ENCODE results near the gene CASZ1.
A peak's percentile ranks its signal among the peaks of the same experiment; 100 is the strongest.

The CASZ1 gene

GRCh38 chr1:10821388-10821787, 24.9 kb upstream of the CASZ1 start:
- ATAC-seq (no peak), DNase-seq (no peak)

DNA sequence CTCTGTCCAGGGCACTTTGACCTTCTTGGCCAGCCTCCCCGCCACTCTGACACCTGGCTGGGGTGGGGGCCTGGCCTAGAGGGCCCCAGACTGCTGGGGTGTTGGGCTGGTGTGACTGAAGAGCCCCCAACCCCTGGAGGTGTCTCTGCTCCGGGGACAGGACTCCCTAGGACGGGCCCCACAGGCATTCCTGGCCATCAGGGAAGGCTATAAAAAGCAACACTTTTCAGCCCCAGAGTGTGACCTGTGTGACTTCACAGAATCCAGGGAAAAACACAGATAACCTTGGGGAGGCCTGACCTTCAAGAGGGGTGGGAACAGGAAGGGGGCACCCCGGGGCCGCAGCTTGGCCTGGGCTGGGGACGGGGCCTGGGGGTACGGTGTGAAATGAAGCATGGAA, 24.0 kb upstream of the CASZ1 start:
- DNase-seq = no peak
- ATAC-seq = no peak

DNA sequence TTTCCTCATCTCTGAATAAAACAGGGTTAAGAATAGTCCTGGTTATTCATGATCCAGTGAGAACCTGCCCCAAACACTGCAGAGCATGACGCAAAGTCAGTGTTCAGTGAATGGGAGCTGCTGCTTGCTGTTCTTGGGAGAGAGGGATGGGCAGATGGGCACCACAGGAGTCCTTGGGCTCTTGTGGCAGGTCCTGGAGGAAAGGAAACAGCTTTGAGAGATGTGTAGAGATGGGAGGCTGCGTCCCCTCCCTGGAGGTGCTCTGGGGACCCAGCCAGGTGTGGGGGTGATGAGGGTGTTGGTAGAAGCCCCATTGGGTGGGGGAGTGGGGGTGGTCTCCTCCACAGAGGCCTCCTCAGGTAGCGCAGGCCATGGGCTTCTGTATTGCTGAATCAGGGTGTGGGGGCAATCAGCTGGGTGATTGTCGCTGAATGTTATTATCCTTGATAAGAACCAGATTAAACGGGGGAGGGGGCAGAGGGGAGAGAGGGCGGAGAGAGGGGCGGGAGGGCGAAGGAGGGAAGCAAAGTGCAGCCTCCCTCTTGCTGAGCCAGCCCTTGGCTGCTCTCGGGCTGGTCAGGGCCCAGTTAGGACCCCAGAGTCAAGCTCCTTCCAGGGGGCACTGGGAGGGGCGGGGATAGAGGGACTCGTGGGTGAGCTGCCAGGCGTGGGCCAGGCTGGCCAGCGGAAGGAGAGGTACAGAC, 22.9 kb upstream of the CASZ1 start:
- no peak for ATAC-seq

DNA sequence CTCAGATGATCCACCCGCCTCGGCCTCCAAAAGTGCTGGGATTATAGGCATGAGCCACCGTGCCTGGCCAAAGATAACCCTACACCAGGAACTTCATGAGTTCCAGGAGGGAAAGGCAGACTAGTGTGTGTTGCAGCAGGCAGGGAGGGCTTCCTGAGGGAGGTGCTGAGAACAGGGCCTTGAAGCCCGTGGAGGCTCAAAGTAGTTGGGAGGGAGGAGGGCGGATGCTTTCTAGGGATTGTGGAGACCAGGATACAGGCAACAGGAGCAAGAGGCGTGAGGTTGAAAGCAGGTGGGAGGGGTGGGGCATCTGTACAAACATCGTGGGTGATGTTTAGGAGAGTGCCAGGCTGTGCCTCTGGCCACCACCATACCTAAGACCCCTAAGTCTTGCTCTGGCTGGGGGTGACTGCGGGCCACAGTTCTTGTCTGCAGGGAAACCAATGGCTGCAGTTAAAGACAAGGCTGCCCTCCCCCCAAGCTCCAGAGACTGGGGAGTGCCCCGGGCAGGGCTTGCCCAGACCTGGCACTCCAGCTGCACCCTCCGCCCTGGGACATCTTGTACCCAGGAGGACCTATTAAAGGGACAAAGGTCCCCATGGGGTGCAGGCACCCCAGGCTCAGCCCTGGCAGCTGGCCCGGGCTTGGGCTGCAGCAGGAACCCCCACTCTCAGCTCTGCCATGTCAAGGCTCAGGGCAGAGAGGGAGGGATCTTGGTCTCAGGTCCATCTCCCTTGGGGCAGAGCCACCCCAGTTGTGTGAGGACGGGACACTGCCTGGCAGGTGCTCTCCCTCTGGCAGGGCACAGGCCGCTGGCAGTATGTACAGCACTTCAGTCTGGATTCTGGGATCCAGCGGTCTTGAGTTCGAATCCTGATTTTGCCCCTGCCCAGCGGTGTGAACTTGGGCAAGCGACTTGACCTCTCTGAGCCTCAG, 22.1 kb upstream of the CASZ1 start:
- ATAC-seq = no peak
- no peak for DNase-seq

More for the DNA sequence above, 22.9 kb upstream of the CASZ1 start:
- no peak for DNase-seq

DNA sequence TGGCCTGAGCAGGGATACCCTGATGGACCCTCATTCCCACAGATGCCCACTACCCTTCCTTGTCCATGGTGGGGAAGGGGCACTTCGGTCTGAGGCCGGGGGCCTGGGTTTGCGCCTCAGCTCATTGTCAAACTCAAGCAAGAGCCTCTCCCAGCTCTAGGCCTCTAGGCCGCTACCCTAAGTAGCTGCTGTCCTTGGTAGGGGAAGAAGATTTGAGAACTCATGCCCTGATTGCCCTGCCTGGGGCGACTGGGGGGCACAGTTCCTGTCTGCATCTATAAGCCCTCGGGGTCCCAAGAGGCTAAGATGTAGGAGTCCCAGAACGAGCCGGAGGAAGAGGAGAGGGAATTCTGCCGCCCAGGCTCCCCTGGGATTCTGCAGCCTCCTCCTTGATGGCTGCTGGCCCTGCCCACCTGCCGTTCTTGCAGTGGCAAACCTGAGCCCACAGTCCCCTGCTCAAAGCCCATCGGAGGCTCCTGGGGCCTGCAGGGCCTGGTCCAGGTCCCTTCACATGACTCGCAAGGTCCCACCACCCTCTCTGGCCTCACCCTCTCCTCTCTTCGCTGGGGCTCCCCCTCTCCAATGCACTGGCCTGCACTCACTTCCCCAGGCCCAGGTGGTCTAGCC, 20.4 kb upstream of the CASZ1 start:
- ATAC-seq (no peak), DNase-seq (no peak)

GRCh38 chr1:10816233-10816632, 19.8 kb upstream of the CASZ1 start:
- no peak for DNase-seq
- ATAC-seq = no peak

DNA sequence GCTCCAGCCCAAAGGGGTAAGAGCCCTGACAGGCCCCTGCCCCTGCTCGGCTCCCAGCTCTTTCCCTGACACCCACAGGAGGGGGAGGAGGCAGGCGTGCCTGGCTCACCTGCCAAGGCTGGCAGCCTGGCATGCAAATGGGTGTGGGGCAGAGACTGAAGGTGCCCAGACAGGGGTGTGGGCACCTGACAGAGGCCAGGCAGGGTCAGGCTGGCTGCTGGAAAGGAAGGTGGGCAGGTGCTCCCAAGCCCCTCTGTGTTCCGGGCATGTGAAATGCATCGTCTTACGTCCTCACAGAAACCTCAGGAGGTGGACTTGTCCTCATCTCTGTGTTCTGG, 19.4 kb upstream of the CASZ1 start:
- DNase-seq (no peak), ATAC-seq (no peak)

DNA sequence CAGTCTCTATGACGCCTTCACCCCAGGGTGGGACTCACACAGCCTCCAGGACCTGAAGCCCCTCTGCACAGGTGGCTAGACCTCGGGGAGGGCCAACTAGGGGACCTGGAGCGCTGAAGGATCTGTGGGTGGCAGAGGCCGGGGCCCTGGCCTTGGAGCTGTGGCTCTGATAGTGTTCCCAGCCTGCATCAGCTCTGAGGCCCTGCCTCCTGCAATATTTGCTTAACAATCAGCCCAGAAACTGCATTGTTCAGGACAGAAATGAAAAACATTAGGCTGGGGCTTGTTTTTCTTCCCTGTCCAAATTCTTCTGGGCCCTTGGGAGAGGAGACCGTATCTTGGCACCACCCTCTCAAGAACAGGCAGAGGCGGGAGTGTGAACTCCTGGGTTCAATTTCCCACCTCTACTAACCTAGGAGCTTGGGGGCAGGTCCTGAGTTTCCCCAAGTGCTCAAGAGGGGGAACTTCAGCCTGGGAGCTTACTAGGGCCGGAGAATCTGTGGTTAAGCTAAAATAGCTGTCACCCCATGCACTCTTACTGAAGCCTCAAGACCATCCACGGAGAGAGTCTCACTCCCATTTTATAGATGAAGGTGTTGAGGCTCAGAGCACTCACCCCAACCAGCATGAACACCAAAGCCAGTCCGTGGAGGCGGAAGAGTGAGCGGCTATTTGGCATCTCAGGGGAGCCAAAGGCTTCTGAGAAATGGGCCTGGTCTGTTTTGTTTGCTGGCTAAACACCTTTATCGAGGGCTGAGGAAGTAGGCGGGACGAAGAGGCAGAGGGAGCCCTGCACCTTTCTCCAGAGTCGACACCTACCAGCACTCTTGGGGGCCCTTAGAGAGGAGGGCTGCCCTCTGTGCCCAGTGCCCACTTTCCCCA, 18.8 kb upstream of the CASZ1 start:
- ATAC-seq (no peak), DNase-seq (no peak)

- DNase-seq (no peak), ATAC-seq (no peak)
Observed at GRCh38 chr1:10814312-10814711, 17.9 kb upstream of the CASZ1 start.

DNA sequence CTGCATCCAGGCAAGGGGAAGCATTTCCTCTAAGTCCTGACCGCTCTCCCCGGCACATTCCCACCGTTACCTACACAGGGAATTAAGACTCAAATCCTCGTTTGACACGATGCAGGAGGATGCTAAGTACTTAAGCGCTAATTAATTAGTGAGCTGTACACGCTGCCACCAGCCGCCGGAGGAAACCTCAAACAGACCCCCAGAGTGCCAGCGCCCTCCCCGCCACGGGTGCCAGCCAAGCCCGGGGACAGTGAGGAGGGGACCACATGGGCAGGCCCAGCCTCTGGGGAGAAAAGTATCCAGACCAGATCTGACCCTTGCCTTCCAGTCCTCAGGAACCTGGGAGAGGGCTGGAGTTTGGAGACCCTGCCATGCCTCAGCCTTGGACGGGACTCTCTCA, 17.4 kb upstream of the CASZ1 start:
- ATAC-seq = no peak
- no peak for DNase-seq

DNA sequence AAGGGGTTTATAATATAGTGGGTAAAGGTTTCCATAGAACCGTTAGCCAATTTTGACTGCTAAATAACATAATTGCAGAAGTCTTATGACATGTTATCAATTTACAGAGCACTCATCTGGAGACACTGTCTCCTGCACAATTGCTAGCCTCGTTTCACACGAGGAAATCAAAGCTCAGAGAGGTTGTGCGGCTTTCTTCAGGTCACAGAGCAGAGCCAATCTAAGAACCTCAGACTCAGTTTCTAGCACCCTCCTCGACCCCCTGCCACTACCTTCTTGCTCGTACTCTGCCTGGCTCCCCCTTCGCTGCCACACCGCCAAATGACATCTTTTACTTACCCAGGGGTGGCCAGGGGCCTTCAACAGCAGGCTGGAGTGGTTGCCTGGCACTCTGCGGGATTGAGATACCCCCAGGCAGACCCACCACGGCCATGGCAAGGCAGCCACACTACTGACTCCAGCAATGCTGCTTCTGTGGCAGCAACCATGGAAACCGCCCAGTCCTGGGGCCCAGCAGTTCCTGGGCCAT, 16.0 kb upstream of the CASZ1 start:
- ATAC-seq = no peak
- DNase-seq = no peak

- DNase-seq (no peak), ATAC-seq (no peak)
Observed at GRCh38 chr1:10808441-10808840, 12.0 kb upstream of the CASZ1 start.

DNA sequence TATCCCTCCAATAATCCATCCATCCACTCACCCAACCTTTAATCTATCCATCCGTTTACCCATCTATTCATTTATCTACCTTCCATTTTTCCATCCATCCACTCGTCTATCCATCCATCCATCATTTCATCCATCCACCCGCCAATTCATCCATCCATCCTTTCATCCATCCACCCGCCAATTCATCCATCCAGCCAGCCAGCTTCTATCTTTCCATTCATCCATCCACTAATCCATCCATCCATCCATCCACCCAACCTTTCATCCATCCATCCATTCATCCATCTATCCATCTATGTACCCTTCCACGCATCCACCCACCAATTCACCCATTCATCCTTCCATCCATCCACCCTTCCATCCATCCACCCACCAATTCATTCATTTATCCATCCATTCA, 10.5 kb upstream of the CASZ1 start:
- no peak for DNase-seq
- ATAC-seq = no peak

DNA sequence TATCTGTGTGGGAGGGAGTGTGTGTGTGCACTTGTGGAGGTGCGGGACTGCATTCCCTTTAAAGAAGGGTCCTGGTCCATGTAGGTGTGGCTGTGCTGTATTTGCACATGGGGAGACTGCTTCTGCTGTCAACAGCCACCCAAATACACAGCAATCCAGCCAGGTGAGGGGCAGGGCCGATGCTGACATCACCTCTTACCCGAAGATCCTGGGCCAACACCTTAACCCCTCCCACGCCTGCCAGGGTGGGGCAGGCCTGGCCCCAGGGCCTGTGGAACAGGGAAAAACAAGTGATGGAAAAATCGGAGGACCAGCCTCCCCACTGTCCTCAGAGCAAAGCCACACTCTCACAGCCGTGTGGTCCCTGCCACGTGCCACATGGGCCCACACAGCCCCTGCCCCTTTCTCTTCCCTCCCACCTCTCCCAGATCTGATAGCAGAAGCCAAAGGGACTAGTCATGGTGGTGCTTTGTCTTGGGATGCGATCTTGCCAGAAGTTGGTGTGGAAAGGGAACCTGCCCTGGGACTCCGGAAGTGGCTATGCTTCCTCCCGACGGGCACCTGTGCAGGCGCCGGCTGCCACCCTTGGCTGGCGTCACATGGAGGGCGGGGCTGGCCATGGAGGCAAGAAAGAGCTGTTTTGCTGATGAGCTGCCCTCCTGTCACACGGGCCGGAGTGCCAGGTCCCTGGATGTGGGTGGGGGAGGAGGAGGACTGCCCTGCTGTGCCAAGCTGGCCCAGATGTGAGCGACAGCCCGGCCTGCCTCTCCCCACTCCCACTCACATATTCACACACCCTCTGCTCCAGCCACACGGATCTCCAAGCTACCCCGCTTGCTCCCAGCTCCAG, 7.8 kb upstream of the CASZ1 start:
- ATAC-seq = no peak
- DNase-seq = peak; percentile 19

DNA sequence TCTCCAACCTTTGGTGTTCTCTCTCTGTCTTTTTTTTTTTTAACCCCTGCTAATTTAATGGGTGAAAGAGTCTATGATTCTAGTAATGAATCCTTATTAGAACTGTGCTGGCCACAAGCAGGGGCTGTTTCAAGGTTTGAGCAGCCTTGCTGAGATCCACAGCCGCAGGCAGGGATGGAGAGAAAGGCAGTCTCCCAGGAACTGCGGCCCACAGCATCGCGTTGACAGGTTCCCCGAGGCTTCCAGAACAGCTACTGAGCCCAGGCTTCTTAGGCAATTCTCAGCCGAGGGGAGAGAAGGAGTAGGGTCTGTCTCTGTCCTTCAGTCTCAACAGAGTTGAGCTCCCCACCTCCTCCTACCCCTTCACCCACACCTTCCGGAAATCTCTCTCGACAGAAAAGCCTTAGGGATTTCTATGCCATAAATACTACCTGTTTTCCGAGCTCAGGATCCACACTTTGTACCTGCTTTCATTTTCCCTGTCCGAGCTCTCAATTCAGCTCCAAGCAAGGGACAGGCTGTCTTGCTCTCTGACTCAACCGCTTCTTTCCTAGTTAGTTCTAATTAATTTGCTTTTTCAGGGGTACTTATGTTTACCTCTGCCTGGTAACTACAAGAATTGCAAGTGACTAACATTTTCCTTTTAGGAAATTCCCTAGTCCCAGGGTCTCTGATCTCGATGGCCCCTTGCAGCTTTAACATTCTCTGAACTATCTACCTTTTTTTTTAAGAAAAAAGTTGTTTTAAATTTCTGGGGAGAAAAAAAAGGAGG, 6.7 kb upstream of the CASZ1 start:
- DNase-seq (no peak), ATAC-seq (no peak)

- ATAC-seq (no peak), DNase-seq (no peak)
Observed at GRCh38 chr1:10800778-10801177, 4.3 kb upstream of the CASZ1 start.

GRCh38 chr1:10799726-10800125, 3.3 kb upstream of the CASZ1 start:
- no peak for ATAC-seq
- DNase-seq = no peak

- DNase-seq (peak; percentile 8), ATAC-seq (no peak)
Observed at GRCh38 chr1:10795276-10796021, 997 bp downstream of the CASZ1 start.

GRCh38 chr1:10794724-10795275, 1.6 kb downstream of the CASZ1 start:
- ATAC-seq (no peak), DNase-seq (peak; percentile 12)
